ENCODE data around the gene FBXO39. TPM values are rescaled to one million over a fixed set of nuclear protein-coding genes. Genes with fewer than 3 reads are reported as not detected.
A peak's percentile ranks its signal among the peaks of the same experiment; 100 is the strongest.
"Not testable (repeated sequence)": the region's sequence is repeated elsewhere in the genome, so short reads cannot be mapped to it uniquely, and the experiment has no call there.

The FBXO39 gene
- 0.90 TPM for total RNA-seq
- 0.56 TPM for polyA plus RNA-seq

DNA sequence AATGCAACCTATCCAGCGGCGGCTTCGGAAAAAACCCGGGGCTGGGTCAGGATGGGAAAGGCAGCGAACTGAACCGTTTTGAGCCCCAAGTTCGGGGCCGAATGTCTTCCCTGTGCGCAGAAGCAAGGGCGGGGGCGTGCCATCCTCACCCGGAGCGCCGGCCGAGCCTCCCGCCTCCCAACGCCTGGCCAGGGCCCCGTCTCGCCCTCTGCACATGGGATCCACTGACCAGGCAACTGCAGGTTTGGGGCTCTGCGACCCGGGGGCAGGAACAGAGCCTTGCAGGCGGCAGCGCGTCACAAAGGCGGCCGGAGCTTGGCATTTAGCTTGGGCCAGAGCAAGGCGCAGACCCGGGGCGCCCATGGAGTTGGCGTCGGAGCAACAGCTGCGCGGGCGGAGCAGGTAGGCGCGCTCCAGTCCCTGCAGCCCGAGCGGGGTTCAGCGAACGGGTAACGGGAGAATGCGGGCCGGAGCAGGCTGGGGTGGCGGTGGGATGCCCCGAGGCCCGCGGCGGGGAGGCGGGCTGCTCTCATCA lies at the start of gene FBXO39:
Gene FBXO39, plus strand, starts transcription at position 345 of the 535 bp plus-strand sequence. CDS start 3,654 bp downstream, outside the sequence.
- WGBS: 3% methylated on average over 49 of the region's 49 CpGs
- Histone ChIP-seq H3K4me3 (ENCODE audit: low read depth, low read length) (no peak within 1 kb of the TSS), H3K4me1 (ENCODE audit: insufficient read depth) (peaks cover 2% of the 10 kb centered on the region), H3K36me3 (ENCODE audit: insufficient read depth) (peaks cover 8% of the 10 kb centered on the region), H3K27ac (ENCODE audit: low read depth) (no peak within 1 kb of the TSS)
- no peak for DNase-seq (ENCODE audit: extremely low spot score)

GRCh38 chr17:6729531-6729930 lies 46.5 kb upstream of the FBXO39 start:
- no peak for DNase-seq (ENCODE audit: extremely low spot score)
- WGBS: 60% methylated on average over 4 of the region's 4 CpGs
- Histone ChIP-seq H3K36me3 (ENCODE audit: insufficient read depth) (no peaks in the 10 kb centered on the region), H3K4me3 (ENCODE audit: low read depth, low read length) (no peak overlapping the region), H3K27ac (ENCODE audit: low read depth) (no peak overlapping the region), H3K4me1 (ENCODE audit: insufficient read depth) (no peaks in the 10 kb centered on the region)

GRCh38 chr17:6746665-6747064 lies 29.4 kb upstream of the FBXO39 start:
- 96% methylated on average over 6 of the region's 6 CpGs for WGBS
- H3K4me3 ChIP-seq (ENCODE audit: low read depth, low read length); H3K4me1 ChIP-seq (ENCODE audit: insufficient read depth): not testable (repeated sequence)

DNA sequence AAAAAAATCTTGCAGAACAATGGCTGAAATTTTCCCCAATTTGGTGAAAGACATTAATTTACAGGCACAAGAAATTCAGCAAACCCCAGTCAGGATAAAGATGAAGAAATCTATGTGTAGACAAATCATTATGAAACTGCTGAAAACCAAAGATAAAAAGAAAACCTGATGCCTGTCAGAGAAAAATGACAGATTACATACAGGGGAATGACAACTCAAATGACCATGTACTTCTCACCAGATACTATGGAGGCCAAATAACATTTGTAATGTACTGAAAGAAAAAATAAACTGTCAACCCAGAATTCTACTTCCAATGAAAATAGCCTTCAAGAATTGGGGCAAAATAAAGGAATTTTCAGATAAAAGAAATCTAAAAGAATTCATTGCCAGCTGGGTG lies 27.4 kb upstream of the FBXO39 start:
- H3K27ac ChIP-seq (ENCODE audit: low read depth): no peak overlapping the region
- no peak overlapping the region for H3K4me3 ChIP-seq (ENCODE audit: low read depth, low read length)
- no peak for DNase-seq (ENCODE audit: extremely low spot score)

More at GRCh38 chr17:6746665-6747064, 29.4 kb upstream of the FBXO39 start:
- DNase-seq (ENCODE audit: extremely low spot score); H3K27ac ChIP-seq (ENCODE audit: low read depth); H3K36me3 ChIP-seq (ENCODE audit: insufficient read depth): not testable (repeated sequence)

GRCh38 chr17:6749519-6749918 lies 26.5 kb upstream of the FBXO39 start:
- Histone ChIP-seq H3K4me3 (ENCODE audit: low read depth, low read length) (no peak overlapping the region), H3K27ac (ENCODE audit: low read depth) (no peak overlapping the region), H3K36me3 (ENCODE audit: insufficient read depth) (no peaks in the 10 kb centered on the region), H3K4me1 (ENCODE audit: insufficient read depth) (no peaks in the 10 kb centered on the region)
- no peak for DNase-seq (ENCODE audit: extremely low spot score)
- WGBS: 82% methylated on average over 6 of the region's 6 CpGs

More for the DNA sequence above, 27.4 kb upstream of the FBXO39 start:
- H3K4me1 ChIP-seq (ENCODE audit: insufficient read depth): no peaks in the 10 kb centered on the region
- H3K36me3 ChIP-seq (ENCODE audit: insufficient read depth): no peaks in the 10 kb centered on the region

GRCh38 chr17:6752068-6752909 lies 23.7 kb upstream of the FBXO39 start:
- Histone ChIP-seq H3K4me1 (ENCODE audit: insufficient read depth) (no peaks in the 10 kb centered on the region), H3K36me3 (ENCODE audit: insufficient read depth) (no peaks in the 10 kb centered on the region), H3K27ac (ENCODE audit: low read depth) (peak overlapping the region; percentile 40), H3K4me3 (ENCODE audit: low read depth, low read length) (no peak overlapping the region)
- DNase-seq (ENCODE audit: extremely low spot score): peak; percentile 2
- 42% methylated on average over 7 of the region's 7 CpGs for WGBS

DNA sequence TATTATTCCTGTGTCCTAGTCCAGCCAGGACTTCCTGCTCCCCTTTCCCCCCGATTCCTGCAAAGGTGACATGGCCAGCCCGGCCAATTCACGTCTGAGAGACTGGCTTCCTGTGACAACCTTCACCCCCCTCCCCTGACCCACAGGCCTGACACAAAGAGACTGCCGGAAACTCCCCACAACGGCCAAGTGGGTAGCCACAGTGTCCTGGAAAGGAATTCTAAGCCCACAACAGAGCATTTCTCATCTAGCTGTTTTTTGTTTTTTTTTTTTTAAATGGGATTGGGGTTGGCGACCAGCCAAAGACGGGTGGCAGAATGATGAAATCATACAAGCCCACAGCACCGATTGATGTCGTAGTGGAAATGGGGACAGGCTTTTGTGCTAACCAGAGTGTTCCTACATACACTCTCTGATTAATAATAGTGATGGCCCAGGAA lies 23.0 kb upstream of the FBXO39 start:
- H3K27ac ChIP-seq (ENCODE audit: low read depth): peak overlapping the region; percentile 40
- H3K4me3 ChIP-seq (ENCODE audit: low read depth, low read length): no peak overlapping the region
- peaks cover 2% of the 10 kb centered on the region for H3K4me1 ChIP-seq (ENCODE audit: insufficient read depth)
- 20% methylated on average over 9 of the region's 9 CpGs for WGBS
- no peaks in the 10 kb centered on the region for H3K36me3 ChIP-seq (ENCODE audit: insufficient read depth)
- DNase-seq (ENCODE audit: extremely low spot score): no peak

GRCh38 chr17:6753546-6753945 lies 22.5 kb upstream of the FBXO39 start:
- WGBS: 81% methylated on average over 6 of the region's 6 CpGs
- Histone ChIP-seq H3K27ac (ENCODE audit: low read depth) (peak overlapping the region; percentile 80), H3K4me1 (ENCODE audit: insufficient read depth) (peaks cover 2% of the 10 kb centered on the region), H3K4me3 (ENCODE audit: low read depth, low read length) (no peak overlapping the region), H3K36me3 (ENCODE audit: insufficient read depth) (no peaks in the 10 kb centered on the region)
- DNase-seq (ENCODE audit: extremely low spot score): no peak

GRCh38 chr17:6755281-6755680 lies 20.7 kb upstream of the FBXO39 start:
- no peak for DNase-seq (ENCODE audit: extremely low spot score)
- H3K4me1 ChIP-seq (ENCODE audit: insufficient read depth): peaks cover 2% of the 10 kb centered on the region
- peaks cover 4% of the 10 kb centered on the region for H3K36me3 ChIP-seq (ENCODE audit: insufficient read depth)
- H3K27ac ChIP-seq (ENCODE audit: low read depth): peak overlapping the region; percentile 82
- 27% methylated on average over 5 of the region's 5 CpGs for WGBS
- H3K4me3 ChIP-seq (ENCODE audit: low read depth, low read length): peak overlapping the region; percentile 44

GRCh38 chr17:6755731-6756184 lies 20.3 kb upstream of the FBXO39 start, which contains the start of gene XAF1:
Gene XAF1, plus strand, starts transcription at chr17:6756046. Its CDS starts 33 bp downstream, at chr17:6756079.
- no peak for DNase-seq (ENCODE audit: extremely low spot score)
- H3K36me3 ChIP-seq (ENCODE audit: insufficient read depth): peaks cover 4% of the 10 kb centered on the region
- WGBS: 15% methylated on average over 14 of the region's 14 CpGs
- peak within 1 kb of the TSS; percentile 82 for H3K27ac ChIP-seq (ENCODE audit: low read depth)
- H3K4me3 ChIP-seq (ENCODE audit: low read depth, low read length): peak within 1 kb of the TSS; percentile 44
- peaks cover 2% of the 10 kb centered on the region for H3K4me1 ChIP-seq (ENCODE audit: insufficient read depth)

- 54% methylated on average over 13 of the region's 13 CpGs for WGBS
- Histone ChIP-seq H3K27ac (ENCODE audit: low read depth) (no peak overlapping the region), H3K4me3 (ENCODE audit: low read depth, low read length) (peak overlapping the region; percentile 44), H3K4me1 (ENCODE audit: insufficient read depth) (peaks cover 2% of the 10 kb centered on the region), H3K36me3 (ENCODE audit: insufficient read depth) (peaks cover 4% of the 10 kb centered on the region)
- DNase-seq (ENCODE audit: extremely low spot score): no peak
These were observed 19.5 kb upstream of the FBXO39 start for GRCh38 chr17:6756425-6757031.

- Histone ChIP-seq H3K4me1 (ENCODE audit: insufficient read depth) (peaks cover 2% of the 10 kb centered on the region), H3K36me3 (ENCODE audit: insufficient read depth) (peaks cover 4% of the 10 kb centered on the region)
These were observed 18.3 kb upstream of the FBXO39 start for GRCh38 chr17:6757747-6758146.

GRCh38 chr17:6761779-6762178 lies 14.2 kb upstream of the FBXO39 start:
- no peak overlapping the region for H3K4me3 ChIP-seq (ENCODE audit: low read depth, low read length)

More at GRCh38 chr17:6757747-6758146, 18.3 kb upstream of the FBXO39 start:
- H3K4me3 ChIP-seq (ENCODE audit: low read depth, low read length): no peak overlapping the region
- WGBS: 93% methylated on average over 2 of the region's 2 CpGs
- H3K27ac ChIP-seq (ENCODE audit: low read depth): no peak overlapping the region
- no peak for DNase-seq (ENCODE audit: extremely low spot score)

More at GRCh38 chr17:6761779-6762178, 14.2 kb upstream of the FBXO39 start:
- WGBS: 85% methylated on average over 8 of the region's 8 CpGs
- H3K36me3 ChIP-seq (ENCODE audit: insufficient read depth): peaks cover 13% of the 10 kb centered on the region
- DNase-seq (ENCODE audit: extremely low spot score): no peak
- peaks cover 2% of the 10 kb centered on the region for H3K4me1 ChIP-seq (ENCODE audit: insufficient read depth)
- no peak overlapping the region for H3K27ac ChIP-seq (ENCODE audit: low read depth)

All from urinary bladder (tissue), 4 donors.